ENCODE measurements around the gene PSME1.
"Not testable (repeated sequence)": the region's sequence is repeated elsewhere in the genome, so short reads cannot be mapped to it uniquely, and the experiment has no call there.

Gene PSME1

GRCh38 chr14:24103451-24103850 lies 32.5 kb upstream of the PSME1 start:
- DNase-seq (ENCODE audit: low read depth in 4 of 4, low spot score in 1 of 4), result no peak

GRCh38 chr14:24105609-24106239 lies 30.3 kb upstream of the PSME1 start:
- DNase-seq (ENCODE audit: low read depth in 4 of 4, low spot score in 1 of 4), result not testable (repeated sequence)

GRCh38 chr14:24106672-24107271 lies 29.2 kb upstream of the PSME1 start:
- no peak for DNase-seq (ENCODE audit: low read depth in 4 of 4, low spot score in 1 of 4)

- DNase-seq (ENCODE audit: low read depth in 4 of 4, low spot score in 1 of 4), result no peak
These were observed 27.6 kb upstream of the PSME1 start for GRCh38 chr14:24108336-24108874.

GRCh38 chr14:24110060-24110459 lies 25.9 kb upstream of the PSME1 start:
- DNase-seq (ENCODE audit: low read depth in 4 of 4, low spot score in 1 of 4), result no peak

GRCh38 chr14:24110523-24110922 lies 25.5 kb upstream of the PSME1 start:
- no peak for DNase-seq (ENCODE audit: low read depth in 4 of 4, low spot score in 1 of 4)

GRCh38 chr14:24113379-24113800 lies 22.6 kb upstream of the PSME1 start:
- no peak for DNase-seq (ENCODE audit: low read depth in 4 of 4, low spot score in 1 of 4)

- DNase-seq (ENCODE audit: low read depth in 4 of 4, low spot score in 1 of 4), result peak in 2 of 4 experiments; percentile 62 to 74
These were observed 22.0 kb upstream of the PSME1 start for GRCh38 chr14:24113801-24114531.

- peak; percentile 94 to 98 (median 95) for DNase-seq (ENCODE audit: low read depth in 4 of 4, low spot score in 1 of 4)
These were observed 21.2 kb upstream of the PSME1 start, which contains the start of the genes DCAF11 and NRL for GRCh38 chr14:24114532-24115421. DCAF11 (plus strand) TSS chr14:24114777; CDS start chr14:24115595, 818 bp downstream. NRL (minus strand) TSS chr14:24114949; CDS start chr14:24082848, 32,101 bp downstream.

- DNase-seq (ENCODE audit: low read depth in 4 of 4, low spot score in 1 of 4), result no peak
These were observed 20.4 kb upstream of the PSME1 start for GRCh38 chr14:24115422-24116127.

GRCh38 chr14:24116128-24116814 lies 19.7 kb upstream of the PSME1 start:
- DNase-seq (ENCODE audit: low read depth in 4 of 4, low spot score in 1 of 4), result no peak

- no peak for DNase-seq (ENCODE audit: low read depth in 4 of 4, low spot score in 1 of 4)
These were observed 18.8 kb upstream of the PSME1 start for GRCh38 chr14:24117179-24117578.

GRCh38 chr14:24119691-24120090 lies 16.3 kb upstream of the PSME1 start:
- no peak for DNase-seq (ENCODE audit: low read depth in 4 of 4, low spot score in 1 of 4)

GRCh38 chr14:24121210-24121609 lies 14.8 kb upstream of the PSME1 start:
- DNase-seq (ENCODE audit: low read depth in 4 of 4, low spot score in 1 of 4), result no peak

GRCh38 chr14:24122416-24122815 lies 13.6 kb upstream of the PSME1 start:
- no peak for DNase-seq (ENCODE audit: low read depth in 4 of 4, low spot score in 1 of 4)

- DNase-seq (ENCODE audit: low read depth in 4 of 4, low spot score in 1 of 4), result no peak
These were observed 13.1 kb upstream of the PSME1 start for GRCh38 chr14:24122898-24123297.

GRCh38 chr14:24123424-24124417 lies 12.3 kb upstream of the PSME1 start:
- no peak for DNase-seq (ENCODE audit: low read depth in 4 of 4, low spot score in 1 of 4)

- DNase-seq (ENCODE audit: low read depth in 4 of 4, low spot score in 1 of 4), result no peak
These were observed 9.1 kb upstream of the PSME1 start for GRCh38 chr14:24126939-24127338.

Measured in stimulated activated CD4-positive, alpha-beta T cell treated with anti-CD3 and anti-CD28 coated beads, Interleukin-1b, Interleukin-23, amount 100 ng/mL, for 24 hours (primary cell).